HEK293T (cell line): ENCODE data around the gene TACC2.

Experiments used
- ARNT ChIP-seq: fragments of 450-650 bp; IDR thresholded peaks from 2 replicates; pipeline ENCODE4 v1.6.1; 2017; ENCODE audit warnings: mild to moderate bottlenecking
- BHLHE40 ChIP-seq: fragments of 450-650 bp; IDR thresholded peaks from 2 replicates; pipeline ENCODE4 v1.6.1; 2016; ENCODE audit warnings: mild to moderate bottlenecking, moderate library complexity, borderline replicate concordance
- CTBP1 ChIP-seq: fragments of 450-650 bp; IDR thresholded peaks from 2 replicates; pipeline ENCODE4 v1.6.1; 2016; ENCODE audit warnings: borderline replicate concordance
- ELF4 ChIP-seq: fragments of 450-650 bp; IDR thresholded peaks from 2 replicates; pipeline ENCODE4 v1.6.1; 2017; ENCODE audit warnings: antibody characterized with exemption
- FOXA1 ChIP-seq: fragments of 450-650 bp; IDR thresholded peaks from 2 replicates; pipeline ENCODE4 v1.6.1; 2016; ENCODE audit warnings: mild to moderate bottlenecking
- FOXK2 ChIP-seq: fragments of 450-650 bp; IDR thresholded peaks from 2 replicates; pipeline ENCODE4 v1.6.1; 2016; ENCODE audit warnings: mild to moderate bottlenecking
- FOXM1 ChIP-seq: fragments of 450-650 bp; IDR thresholded peaks from 2 replicates; pipeline ENCODE4 v1.6.1; 2017; ENCODE audit warnings: mild to moderate bottlenecking, borderline replicate concordance
- NFRKB ChIP-seq: fragments of 450-650 bp; IDR thresholded peaks from 2 replicates; pipeline ENCODE4 v1.6.1; 2016; ENCODE audit warnings: mild to moderate bottlenecking, moderate library complexity
- SP1 ChIP-seq: fragments of 450-650 bp; IDR thresholded peaks from 2 replicates; pipeline ENCODE4 v1.6.1; 2017
- SUZ12 ChIP-seq: fragments of 450-650 bp; IDR thresholded peaks from 2 replicates; pipeline ENCODE4 v1.6.1; 2016; ENCODE audit warnings: mild to moderate bottlenecking
- TARDBP ChIP-seq: fragments of 450-650 bp; IDR thresholded peaks from 2 replicates; pipeline ENCODE4 v1.6.1; 2016
- ZNF384 ChIP-seq: fragments of 450-650 bp; IDR thresholded peaks from 2 replicates; pipeline ENCODE4 v1.6.1; 2016
- TF ChIP-seq, protein P1 (sequence below): fragments of 450-650 bp; IDR thresholded peaks from 2 replicates; pipeline ENCODE4 v1.6.1; 2016

DNA sequence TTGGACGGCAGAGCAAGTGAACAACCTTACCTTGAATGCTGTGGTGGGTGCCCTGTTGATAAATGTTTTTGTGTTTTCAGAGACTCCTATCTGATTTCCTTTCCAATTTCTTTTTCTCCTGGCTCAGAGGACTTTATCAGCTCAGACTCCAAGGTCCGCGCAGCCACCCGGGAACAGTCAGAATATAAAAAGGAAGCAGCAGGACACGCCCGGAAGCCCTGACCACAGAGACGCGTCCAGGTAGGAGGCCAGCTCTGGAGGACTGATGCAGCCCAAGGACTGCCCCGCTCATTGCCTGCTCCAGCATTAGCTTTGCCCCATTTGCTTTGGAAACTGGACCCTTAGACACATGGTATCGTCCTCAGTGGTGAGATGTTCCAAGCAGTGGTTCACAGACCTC lies 61.3 kb downstream of the TACC2 start:
- TF ChIP-seq SP1 (no peak), BHLHE40 (no peak), ZNF384 (no peak), ELF4 (no peak), FOXM1 (no peak), CTBP1 (no peak), SUZ12 (no peak), ARNT (no peak), FOXK2 (no peak), FOXA1 (no peak), NFRKB (no peak), TARDBP (no peak)
- TF ChIP-seq, protein P1, sequence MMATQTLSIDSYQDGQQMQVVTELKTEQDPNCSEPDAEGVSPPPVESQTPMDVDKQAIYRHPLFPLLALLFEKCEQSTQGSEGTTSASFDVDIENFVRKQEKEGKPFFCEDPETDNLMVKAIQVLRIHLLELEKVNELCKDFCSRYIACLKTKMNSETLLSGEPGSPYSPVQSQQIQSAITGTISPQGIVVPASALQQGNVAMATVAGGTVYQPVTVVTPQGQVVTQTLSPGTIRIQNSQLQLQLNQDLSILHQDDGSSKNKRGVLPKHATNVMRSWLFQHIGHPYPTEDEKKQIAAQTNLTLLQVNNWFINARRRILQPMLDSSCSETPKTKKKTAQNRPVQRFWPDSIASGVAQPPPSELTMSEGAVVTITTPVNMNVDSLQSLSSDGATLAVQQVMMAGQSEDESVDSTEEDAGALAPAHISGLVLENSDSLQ, result no peak
